Keratinocyte (primary cell): ENCODE results near the gene SLC39A11.

Experiments
- CTCF ChIP-seq, 3 experiments: IDR thresholded peaks in 1 of 3; conservative IDR thresholded peaks in 1 of 3; optimal IDR thresholded peaks in 1 of 3; 2 replicates in 2 of 3; 3 replicates in 1 of 3; pipeline versions ENCODE3 to v1.5.1; 2011; ENCODE audit warnings: low read length in 3 of 3, mild to moderate bottlenecking in 3 of 3, moderate library complexity in 2 of 3, control low read depth in 1 of 3, inconsistent platforms in 1 of 3; ENCODE audit not compliant: insufficient read depth in 2 of 3; ENCODE audit errors: extremely low read depth in 1 of 3
- EZH2 ChIP-seq: IDR thresholded peaks from one replicate; pipeline ENCODE4 v1.6.1; 2012; ENCODE audit warnings: inconsistent platforms, mild to moderate bottlenecking, low read length, moderate library complexity

GRCh38 chr17:73135766-73136165, 43.3 kb upstream of the SLC39A11 start:
- TF ChIP-seq CTCF (optimal IDR thresholded peaks at IDR 0.05 in 1 of 3, IDR thresholded peaks at IDR 0.05 in 1 of 3, conservative IDR thresholded peaks at IDR 0.05 in 1 of 3; ENCODE audit: extremely low read depth in 1 of 3, insufficient read depth in 2 of 3, low read length in 3 of 3): no peak
- no peak for TF ChIP-seq EZH2
